K562 (cell line): ENCODE measurements around the gene CTH.

Experiments used
- E2F3 ChIP-seq: fragments of 250-450 bp; sonication (Bioruptor Pico); IDR thresholded peaks from 2 replicates; pipeline ENCODE4 v1.4.0; 2020; ENCODE audit warnings: mild to moderate bottlenecking
- EZH2 ChIP-seq: IDR thresholded peaks from 2 replicates; pipeline ENCODE4 v1.6.1; 2012; ENCODE audit warnings: low read depth, mild to moderate bottlenecking, inconsistent platforms, low read length, borderline replicate concordance
- FOSL1 ChIP-seq: fragments of 200-800 bp; sonication (Bioruptor generic); conservative IDR thresholded peaks from 2 replicates; pipeline ENCODE4 v1.6.1; 2016; ENCODE audit warnings: missing genetic modification characterization, missing compliant biosample characterization
- JUNB ChIP-seq: fragments of 450-650 bp; formaldehyde crosslinking; conservative IDR thresholded peaks from 2 replicates; pipeline ENCODE4 v1.4.0; 2020; ENCODE audit warnings: mild to moderate bottlenecking
- NFYB ChIP-seq: IDR thresholded peaks from 2 replicates; pipeline ENCODE4 v1.6.1; 2011; ENCODE audit warnings: mild to moderate bottlenecking, moderate library complexity; ENCODE audit not compliant: insufficient read length; ENCODE audit errors: extremely low read depth
- POU5F1 ChIP-seq: fragments of 150-350 bp; IDR thresholded peaks from 2 replicates; pipeline ENCODE4 v1.6.1; 2014; ENCODE audit warnings: borderline replicate concordance, low read length, low read depth, mild to moderate bottlenecking; ENCODE audit not compliant: partially characterized antibody
- RBFOX2 ChIP-seq: fragments of 200-400 bp; formaldehyde crosslinking; IDR thresholded peaks from 2 replicates; pipeline ENCODE4 v1.6.1; 2017; ENCODE audit warnings: low read depth, mild to moderate bottlenecking, low read length, moderate library complexity
- RBM14 ChIP-seq: fragments of 200-400 bp; formaldehyde crosslinking; IDR thresholded peaks from 2 replicates; pipeline ENCODE4 v1.6.1; 2018; ENCODE audit warnings: low read depth, mild to moderate bottlenecking, low read length, moderate library complexity, borderline replicate concordance; ENCODE audit not compliant: insufficient read depth
- SNIP1 ChIP-seq: fragments of 450-650 bp; IDR thresholded peaks from 2 replicates; pipeline ENCODE4 v1.7.1; 2017; ENCODE audit warnings: low read depth, mild to moderate bottlenecking
- ZNF143 ChIP-seq: sonication (generic); formaldehyde crosslinking; IDR thresholded peaks from 2 replicates; pipeline ENCODE4 v1.9.0; 2022; ENCODE audit warnings: mild to moderate bottlenecking, missing genetic modification reagents
- ZNF23 ChIP-seq: fragments of 250-450 bp; sonication (Bioruptor Pico); IDR thresholded peaks from 2 replicates; pipeline ENCODE4 v1.4.0; 2020; ENCODE audit warnings: mild to moderate bottlenecking
- TF ChIP-seq, protein P1 (sequence below): fragments of 450-650 bp; formaldehyde crosslinking; IDR thresholded peaks from 2 replicates; pipeline ENCODE4 v1.4.0; 2020; ENCODE audit warnings: mild to moderate bottlenecking, moderate library complexity

DNA sequence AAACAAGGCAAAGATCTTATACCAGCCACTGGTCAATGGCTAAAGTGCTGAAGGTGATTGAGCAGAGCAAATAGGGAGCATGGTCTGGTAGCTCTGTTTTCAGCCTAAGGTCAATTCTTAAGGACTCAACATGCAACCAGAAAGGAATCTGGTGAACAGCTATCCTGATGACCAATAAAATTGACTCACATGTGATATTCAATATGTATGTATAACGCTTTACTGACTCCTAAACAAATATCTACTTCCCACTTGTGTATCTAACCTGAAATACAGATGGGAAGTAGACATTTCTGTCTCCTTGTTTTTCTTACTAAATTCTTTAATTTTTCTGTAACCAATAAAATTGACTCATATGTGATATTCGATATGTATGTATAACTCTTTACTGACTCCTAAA, 24.9 kb upstream of the CTH start:
- TF ChIP-seq ZNF143 (CRISPR knock-in tag) (no peak), EZH2 (no peak), E2F3 (CRISPR knock-in tag) (no peak), NFYB (no peak), FOSL1 (no peak), RBFOX2 (no peak), RBM14 (no peak), SNIP1 (no peak), ZNF23 (CRISPR knock-in tag) (no peak), POU5F1 (no peak), JUNB (CRISPR knock-in tag) (no peak)
- TF ChIP-seq, protein P1, sequence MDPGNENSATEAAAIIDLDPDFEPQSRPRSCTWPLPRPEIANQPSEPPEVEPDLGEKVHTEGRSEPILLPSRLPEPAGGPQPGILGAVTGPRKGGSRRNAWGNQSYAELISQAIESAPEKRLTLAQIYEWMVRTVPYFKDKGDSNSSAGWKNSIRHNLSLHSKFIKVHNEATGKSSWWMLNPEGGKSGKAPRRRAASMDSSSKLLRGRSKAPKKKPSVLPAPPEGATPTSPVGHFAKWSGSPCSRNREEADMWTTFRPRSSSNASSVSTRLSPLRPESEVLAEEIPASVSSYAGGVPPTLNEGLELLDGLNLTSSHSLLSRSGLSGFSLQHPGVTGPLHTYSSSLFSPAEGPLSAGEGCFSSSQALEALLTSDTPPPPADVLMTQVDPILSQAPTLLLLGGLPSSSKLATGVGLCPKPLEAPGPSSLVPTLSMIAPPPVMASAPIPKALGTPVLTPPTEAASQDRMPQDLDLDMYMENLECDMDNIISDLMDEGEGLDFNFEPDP (CRISPR knock-in tag), result no peak
